Natural killer cell (primary cell): ENCODE results near the gene ITM2A. TPM values are rescaled to one million over a fixed set of nuclear protein-coding genes. Genes with fewer than 3 reads are reported as not detected.
A peak's percentile ranks its signal among the peaks of the same experiment; 100 is the strongest.

Experiments used
- ATAC-seq, 3 donors: fragments of 150-1000 bp in 2 of 3; fragments of 200-7000 bp in 1 of 3; cut with Tn5 transposase; 1 replicate in 1 of 3; 2 replicates in 2 of 3; pipeline ENCODE4 v1.10.0; 2021; ENCODE audit warnings: mild to moderate bottlenecking in 2 of 3, moderate library complexity in 2 of 3
- DNase-seq, 2 donors: peaks; one replicate each; pipeline versions ENCODE4 v3.0.0 to v3.0.0-alpha.2; 2013 to 2021; ENCODE audit warnings: mixed read lengths in 1 of 2
- H3K27ac ChIP-seq: one replicate; pipeline ENCODE4 v1.5.1; 2013; ENCODE audit warnings: mild to moderate bottlenecking, low read length
- H3K27me3 ChIP-seq: one replicate; pipeline ENCODE4 v1.6.1; 2013; ENCODE audit warnings: low read length; ENCODE audit not compliant: control insufficient read depth, insufficient read depth
- H3K36me3 ChIP-seq: one replicate; pipeline ENCODE4 v1.6.1; 2013; ENCODE audit warnings: low read length; ENCODE audit not compliant: control insufficient read depth, insufficient read depth
- H3K4me1 ChIP-seq: one replicate; pipeline ENCODE4 v1.6.1; 2013; ENCODE audit warnings: low read length; ENCODE audit not compliant: control insufficient read depth, insufficient read depth
- H3K4me3 ChIP-seq: one replicate; pipeline ENCODE4 v1.5.1; 2013; ENCODE audit warnings: low read length
- H3K9me3 ChIP-seq: one replicate; pipeline ENCODE4 v1.6.1; 2013; ENCODE audit warnings: low read length; ENCODE audit not compliant: control insufficient read depth, insufficient read depth
- H3K27ac Mint-ChIP-seq, 2 donors: one replicate each; pipeline ENCODE4 v1.8.0; 2022; ENCODE audit warnings: mild to moderate bottlenecking in 2 of 2, mixed read lengths in 2 of 2, moderate library complexity in 1 of 2
- H3K27me3 Mint-ChIP-seq, 2 donors: one replicate each; pipeline ENCODE4 v1.8.0; 2022; ENCODE audit warnings: low read depth in 2 of 2, mixed read lengths in 2 of 2
- H3K36me3 Mint-ChIP-seq: one replicate; pipeline ENCODE4 v1.8.0; 2022; ENCODE audit warnings: mixed read lengths
- H3K4me1 Mint-ChIP-seq, 2 donors: one replicate each; pipeline ENCODE4 v1.8.0; 2022; ENCODE audit warnings: mixed read lengths in 2 of 2
- H3K4me3 Mint-ChIP-seq: one replicate; pipeline ENCODE4 v1.8.0; 2022; ENCODE audit warnings: mild to moderate bottlenecking, moderate library complexity, mixed read lengths
- H3K9me3 Mint-ChIP-seq, 2 donors: one replicate each; pipeline ENCODE4 v1.8.0; 2022; ENCODE audit warnings: mixed read lengths in 2 of 2
- WGBS: methylation state at CpG from one replicate; pipeline ENCODE4 v1.1.7; 2013; ENCODE audit warnings: missing lambda C conversion rate; ENCODE audit not compliant: insufficient coverage; 5-methylcytosine and 5-hydroxymethylcytosine counted together
- intact Hi-C: fragments of 100-400 bp; cut with micrococcal nuclease; formaldehyde crosslinking; loops from one replicate; pipeline ENCODE4 v1.14.2; 2022
- total RNA-seq, 4 donors: library from RNA; stranded (reverse); fragments of 120-200 nt in 1 of 4; gene quantifications; one replicate each; pipeline versions ENCODE4 v1.2.3 to v1.2.4, GENCODE V29; 2013 to 2022
- TF ChIP-seq, protein P1 (sequence below): fragments of 200-600 bp; IDR thresholded peaks from one replicate; pipeline ENCODE4 v1.8.0; 2022; ENCODE audit warnings: antibody characterized with exemption

The ITM2A gene
- total RNA-seq, 3 donors from 2014 or later (not counting 1 experiment from before 2014, with no cell fraction given), result 34.7 to 72.5 (median 64.8) TPM

DNA sequence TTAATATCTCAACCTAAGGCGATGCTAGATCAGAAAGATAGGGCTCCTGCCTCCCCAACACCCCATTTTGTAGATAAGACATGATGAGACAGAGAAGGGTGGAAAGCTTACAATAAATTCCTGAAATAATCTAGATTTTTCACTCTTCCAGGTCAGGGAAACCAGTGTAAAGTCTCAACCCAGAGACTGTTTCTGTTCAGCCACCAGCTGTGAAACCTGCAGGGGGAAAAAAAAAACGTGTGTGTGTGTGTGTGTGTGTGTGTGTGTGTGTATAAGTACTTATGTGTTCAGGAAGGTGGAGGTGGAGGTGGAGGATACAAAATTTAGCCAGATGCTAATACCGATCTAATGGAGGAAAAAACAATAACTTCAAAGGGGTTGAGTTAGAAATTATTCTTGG, 773 bp upstream of the ITM2A start:
- no peaks in the 10 kb centered on the region for H3K9me3 ChIP-seq
- Mint-ChIP-seq H3K4me1 (peaks cover 36 to 37% of the 10 kb centered on the region in 2 donors), H3K4me3 (peak overlapping the region; percentile 93), H3K9me3 (no peaks in the 10 kb centered on the region), H3K36me3 (no peaks in the 10 kb centered on the region), H3K27ac (peak overlapping the region; percentile 86), H3K27me3 (peaks cover 0 to 7% of the 10 kb centered on the region in 2 donors)
- no peaks in the 10 kb centered on the region for H3K27me3 ChIP-seq
- H3K36me3 ChIP-seq, result no peaks in the 10 kb centered on the region
- intact Hi-C loops, result loop anchor here (2.0 kb wide), 1 partner anchor 45 kb away; no protein-coding TSS in a partner anchor
- ATAC-seq (no peak), DNase-seq (peak in 1 of 2 donors; percentile 24)
- peak overlapping the region; percentile 81 for H3K27ac ChIP-seq
- TF ChIP-seq, protein P1, sequence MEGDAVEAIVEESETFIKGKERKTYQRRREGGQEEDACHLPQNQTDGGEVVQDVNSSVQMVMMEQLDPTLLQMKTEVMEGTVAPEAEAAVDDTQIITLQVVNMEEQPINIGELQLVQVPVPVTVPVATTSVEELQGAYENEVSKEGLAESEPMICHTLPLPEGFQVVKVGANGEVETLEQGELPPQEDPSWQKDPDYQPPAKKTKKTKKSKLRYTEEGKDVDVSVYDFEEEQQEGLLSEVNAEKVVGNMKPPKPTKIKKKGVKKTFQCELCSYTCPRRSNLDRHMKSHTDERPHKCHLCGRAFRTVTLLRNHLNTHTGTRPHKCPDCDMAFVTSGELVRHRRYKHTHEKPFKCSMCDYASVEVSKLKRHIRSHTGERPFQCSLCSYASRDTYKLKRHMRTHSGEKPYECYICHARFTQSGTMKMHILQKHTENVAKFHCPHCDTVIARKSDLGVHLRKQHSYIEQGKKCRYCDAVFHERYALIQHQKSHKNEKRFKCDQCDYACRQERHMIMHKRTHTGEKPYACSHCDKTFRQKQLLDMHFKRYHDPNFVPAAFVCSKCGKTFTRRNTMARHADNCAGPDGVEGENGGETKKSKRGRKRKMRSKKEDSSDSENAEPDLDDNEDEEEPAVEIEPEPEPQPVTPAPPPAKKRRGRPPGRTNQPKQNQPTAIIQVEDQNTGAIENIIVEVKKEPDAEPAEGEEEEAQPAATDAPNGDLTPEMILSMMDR, result no peak
- H3K4me1 ChIP-seq, result peaks cover 8% of the 10 kb centered on the region
- 25% methylated on average over 2 of the region's 3 CpGs for WGBS
- H3K4me3 ChIP-seq, result no peak overlapping the region

DNA sequence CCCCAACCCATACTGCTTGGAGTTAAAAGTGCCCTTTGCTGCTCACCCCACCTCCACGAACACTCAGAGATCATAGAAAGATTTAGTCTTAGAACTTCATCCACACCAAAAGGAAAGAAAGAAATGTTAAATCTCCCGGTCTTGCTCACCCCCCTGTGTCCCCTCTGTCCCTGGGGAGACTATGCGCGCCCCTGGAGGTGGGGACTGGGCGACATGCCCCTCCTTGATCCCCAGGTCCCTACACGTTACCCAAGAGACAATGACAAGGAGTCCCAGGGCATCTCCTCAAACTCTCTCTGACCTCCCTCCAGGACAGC, 620 bp downstream of the ITM2A start:
- Mint-ChIP-seq H3K27ac (peak overlapping the region; percentile 86), H3K27me3 (peaks cover 0 to 7% of the 10 kb centered on the region in 2 donors), H3K4me3 (peak overlapping the region; percentile 93), H3K4me1 (peaks cover 27 to 29% of the 10 kb centered on the region in 2 donors), H3K36me3 (no peaks in the 10 kb centered on the region), H3K9me3 (no peaks in the 10 kb centered on the region)
- H3K27ac ChIP-seq, result peak overlapping the region; percentile 81
- DNase-seq, result no peak
- H3K27me3 ChIP-seq, result no peaks in the 10 kb centered on the region
- peak overlapping the region; percentile 69 for H3K4me3 ChIP-seq
- H3K9me3 ChIP-seq, result no peaks in the 10 kb centered on the region
- peaks cover 8% of the 10 kb centered on the region for H3K4me1 ChIP-seq
- intact Hi-C loops, result loop anchor here (2.0 kb wide), 1 partner anchor 46 kb away; no protein-coding TSS in a partner anchor
- ATAC-seq, result no peak
- 0% methylated on average over 4 of the region's 6 CpGs for WGBS
- H3K36me3 ChIP-seq, result peaks cover 3% of the 10 kb centered on the region
- TF ChIP-seq, protein P1, result no peak

DNA sequence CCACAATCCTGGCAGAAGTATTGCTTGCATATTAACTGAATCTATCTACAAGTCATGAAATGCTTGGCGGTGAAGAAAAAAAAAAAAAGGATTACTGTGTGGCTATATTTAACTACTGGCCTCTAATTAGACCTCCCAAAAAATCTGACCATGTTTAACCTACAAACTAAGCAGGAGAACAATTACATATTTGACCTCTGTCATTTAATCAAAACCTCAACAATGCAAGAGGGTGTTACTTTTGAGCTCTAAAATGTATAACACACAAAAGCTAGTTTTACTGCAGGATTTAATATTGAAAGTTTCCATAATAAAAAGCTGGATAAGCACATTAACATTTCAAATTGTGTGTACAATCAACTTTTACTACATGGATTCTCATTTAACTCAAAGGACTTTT, 1.5 kb downstream of the ITM2A start:
- H3K9me3 Mint-ChIP-seq, result no peaks in the 10 kb centered on the region
- peak overlapping the region; percentile 93 for H3K4me3 Mint-ChIP-seq
- H3K4me1 Mint-ChIP-seq, result peaks cover 27 to 29% of the 10 kb centered on the region in 2 donors
- WGBS, result no CpG with 5 or more reads among the region's 1 CpG
- intact Hi-C loops, result no loop called here
- Histone ChIP-seq H3K9me3 (no peaks in the 10 kb centered on the region), H3K36me3 (peaks cover 3% of the 10 kb centered on the region), H3K4me3 (peak overlapping the region; percentile 69), H3K27me3 (no peaks in the 10 kb centered on the region), H3K4me1 (peaks cover 8% of the 10 kb centered on the region), H3K27ac (no peak overlapping the region)
- peak overlapping the region; percentile 86 for H3K27ac Mint-ChIP-seq
- no peak for ATAC-seq
- H3K27me3 Mint-ChIP-seq, result peaks cover 0 to 7% of the 10 kb centered on the region in 2 donors
- TF ChIP-seq, protein P1, result no peak
- DNase-seq, result peak in 1 of 2 donors; percentile 7
- no peaks in the 10 kb centered on the region for H3K36me3 Mint-ChIP-seq

DNA sequence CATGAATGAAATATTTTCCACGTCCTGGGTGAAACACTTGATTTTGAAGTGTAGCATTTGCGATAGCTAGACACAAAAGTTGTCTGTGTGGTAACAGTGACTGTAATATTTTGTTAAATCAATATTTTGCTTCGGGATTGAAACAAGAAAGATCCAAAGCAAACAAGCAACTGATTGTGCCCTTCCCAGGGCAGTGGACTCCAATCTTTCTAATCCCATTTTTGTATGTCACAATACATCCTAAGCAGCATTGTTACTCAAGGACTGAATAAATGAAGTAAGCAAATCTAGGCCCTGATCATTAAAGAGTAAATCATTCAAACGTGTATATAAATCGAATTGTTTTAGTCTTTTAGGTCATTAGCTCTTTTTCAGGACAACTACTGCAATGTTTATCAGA, 2.8 kb downstream of the ITM2A start:
- no peaks in the 10 kb centered on the region for H3K27me3 Mint-ChIP-seq
- H3K36me3 Mint-ChIP-seq, result no peaks in the 10 kb centered on the region
- Histone ChIP-seq H3K4me1 (peaks cover 8% of the 10 kb centered on the region), H3K36me3 (peaks cover 3% of the 10 kb centered on the region), H3K27ac (no peak overlapping the region), H3K27me3 (no peaks in the 10 kb centered on the region), H3K4me3 (no peak overlapping the region), H3K9me3 (no peaks in the 10 kb centered on the region)
- H3K4me1 Mint-ChIP-seq, result peaks cover 27 to 29% of the 10 kb centered on the region in 2 donors
- no peaks in the 10 kb centered on the region for H3K9me3 Mint-ChIP-seq
- DNase-seq, result peak in 1 of 2 donors; percentile 1
- 100% methylated on average over 2 of the region's 5 CpGs for WGBS
- no peak for ATAC-seq
- intact Hi-C loops, result no loop called here
- H3K27ac Mint-ChIP-seq, result no peak overlapping the region
- TF ChIP-seq, protein P1, result no peak
- H3K4me3 Mint-ChIP-seq, result no peak overlapping the region
